Measurements from ENCODE around the gene SLC12A7.
"Not testable (repeated sequence)": the region's sequence is repeated elsewhere in the genome, so short reads cannot be mapped to it uniquely, and the experiment has no call there.

The SLC12A7 gene

GRCh38 chr5:1031306-1031959, 80.4 kb downstream of the SLC12A7 start:
- DNase-seq, result no peak

GRCh38 chr5:1030801-1031271, 81.0 kb downstream of the SLC12A7 start:
- no peak for DNase-seq

GRCh38 chr5:1029945-1030625, 81.8 kb downstream of the SLC12A7 start:
- DNase-seq, result no peak

DNA sequence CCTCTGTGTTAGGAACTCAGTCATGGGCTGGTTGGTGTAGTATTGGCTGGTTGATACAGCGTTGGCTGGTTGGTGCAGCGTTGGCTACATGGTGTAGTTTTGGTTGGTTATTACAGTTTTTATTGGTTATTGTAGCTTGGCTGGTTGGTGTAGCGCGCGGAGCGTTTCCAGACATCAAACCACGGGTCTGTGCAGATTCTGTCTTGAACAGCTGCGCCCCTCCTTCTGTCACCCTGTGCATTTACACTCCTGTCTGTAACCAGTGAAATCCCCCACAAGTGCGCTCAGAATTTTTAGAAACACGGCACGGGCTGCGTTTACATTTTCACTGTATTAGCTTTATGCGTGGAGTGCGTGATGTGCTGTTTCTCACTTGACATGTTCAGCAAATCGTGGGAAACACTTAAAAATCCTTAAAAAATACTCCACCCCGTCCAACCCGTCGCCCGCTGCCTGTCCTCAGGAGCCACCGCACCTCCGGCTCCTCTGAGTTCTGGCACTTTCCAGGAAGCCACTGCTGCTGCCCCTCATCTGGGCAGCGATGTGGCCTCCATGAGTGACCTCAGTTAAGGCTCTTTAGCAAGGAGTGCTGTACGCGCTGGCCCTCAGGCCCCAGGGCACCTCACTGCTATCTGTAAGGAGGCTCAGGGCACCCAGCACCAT, 82.5 kb downstream of the SLC12A7 start:
- DNase-seq, result no peak

DNA sequence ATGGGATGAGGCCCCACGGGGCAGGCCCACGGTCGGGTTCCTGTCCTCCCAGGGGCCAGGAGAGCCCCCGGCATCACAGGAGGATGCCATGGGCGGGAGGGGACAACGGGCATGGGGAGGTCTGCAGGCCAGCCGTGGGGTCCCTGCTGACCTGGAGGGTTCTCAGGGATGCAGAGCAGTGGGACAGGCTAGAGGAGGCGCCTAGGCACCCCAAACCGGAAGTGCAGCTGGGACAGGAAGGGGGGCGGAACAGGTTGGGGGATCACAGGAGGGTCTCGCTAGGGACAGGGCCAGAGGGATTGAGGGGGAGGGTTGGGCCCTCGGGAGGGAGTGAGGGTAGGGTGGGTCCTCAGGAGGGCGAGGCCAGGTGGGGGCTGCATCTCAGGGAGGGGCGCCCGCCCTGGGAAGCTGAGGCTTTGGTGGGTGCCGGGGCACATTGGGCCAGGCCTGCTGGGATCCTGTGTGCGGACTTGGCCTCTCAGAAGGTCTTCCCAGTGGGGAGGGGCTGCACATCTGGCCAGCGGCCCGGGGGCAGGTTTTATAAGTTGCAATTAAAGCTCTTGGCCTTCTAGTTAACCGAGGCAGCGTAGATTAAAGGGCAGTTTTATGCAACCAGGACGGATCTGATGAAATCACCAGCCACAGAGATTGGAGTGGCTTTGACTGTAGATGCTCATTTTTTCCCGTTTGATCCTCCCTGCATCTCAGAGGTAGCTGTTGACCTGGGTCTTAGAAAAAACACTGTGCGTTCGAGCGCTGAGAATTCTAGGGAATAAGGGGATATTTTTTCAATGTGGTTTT, 83.2 kb downstream of the SLC12A7 start:
- DNase-seq, result no peak

DNA sequence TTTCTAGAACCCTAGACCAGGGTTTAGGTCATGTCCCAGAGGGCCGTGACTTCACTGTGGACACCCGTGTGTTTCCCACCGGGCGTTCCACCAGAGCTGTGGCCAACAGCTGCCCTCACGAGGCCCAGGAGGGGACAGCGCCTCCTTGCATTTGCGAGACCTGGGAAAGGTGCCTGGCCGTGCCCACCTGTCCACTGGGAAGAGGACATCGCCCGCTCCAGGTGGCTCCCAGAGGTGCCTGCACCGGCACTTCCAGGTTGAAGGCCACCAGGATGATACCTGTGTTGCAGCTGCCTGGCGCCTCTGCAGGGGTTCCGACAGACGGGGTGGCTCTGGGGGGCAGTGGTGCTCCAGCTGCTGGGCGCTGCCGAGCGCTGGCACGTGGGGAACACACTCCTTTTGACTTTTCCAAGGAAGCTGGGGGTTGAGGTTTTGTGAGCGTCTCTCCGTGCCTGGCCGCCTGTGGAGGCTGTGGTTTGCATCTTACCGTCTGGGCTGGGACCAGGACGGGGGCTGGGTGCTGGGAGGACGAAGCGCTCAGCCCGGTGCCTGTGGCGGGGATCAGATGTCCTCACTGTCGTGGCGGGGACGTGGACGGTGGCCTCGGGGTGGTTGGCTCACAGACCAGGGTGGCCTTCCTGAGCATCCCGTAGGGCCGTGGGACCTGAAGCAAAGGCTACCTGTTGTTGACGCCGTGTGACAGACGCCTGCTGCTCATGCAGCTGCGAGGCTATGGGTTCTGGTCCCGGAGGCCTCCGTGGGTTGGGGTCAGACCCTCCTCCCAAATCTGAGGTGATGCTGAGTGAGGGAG, 84.0 kb downstream of the SLC12A7 start:
- DNase-seq, result no peak

DNA sequence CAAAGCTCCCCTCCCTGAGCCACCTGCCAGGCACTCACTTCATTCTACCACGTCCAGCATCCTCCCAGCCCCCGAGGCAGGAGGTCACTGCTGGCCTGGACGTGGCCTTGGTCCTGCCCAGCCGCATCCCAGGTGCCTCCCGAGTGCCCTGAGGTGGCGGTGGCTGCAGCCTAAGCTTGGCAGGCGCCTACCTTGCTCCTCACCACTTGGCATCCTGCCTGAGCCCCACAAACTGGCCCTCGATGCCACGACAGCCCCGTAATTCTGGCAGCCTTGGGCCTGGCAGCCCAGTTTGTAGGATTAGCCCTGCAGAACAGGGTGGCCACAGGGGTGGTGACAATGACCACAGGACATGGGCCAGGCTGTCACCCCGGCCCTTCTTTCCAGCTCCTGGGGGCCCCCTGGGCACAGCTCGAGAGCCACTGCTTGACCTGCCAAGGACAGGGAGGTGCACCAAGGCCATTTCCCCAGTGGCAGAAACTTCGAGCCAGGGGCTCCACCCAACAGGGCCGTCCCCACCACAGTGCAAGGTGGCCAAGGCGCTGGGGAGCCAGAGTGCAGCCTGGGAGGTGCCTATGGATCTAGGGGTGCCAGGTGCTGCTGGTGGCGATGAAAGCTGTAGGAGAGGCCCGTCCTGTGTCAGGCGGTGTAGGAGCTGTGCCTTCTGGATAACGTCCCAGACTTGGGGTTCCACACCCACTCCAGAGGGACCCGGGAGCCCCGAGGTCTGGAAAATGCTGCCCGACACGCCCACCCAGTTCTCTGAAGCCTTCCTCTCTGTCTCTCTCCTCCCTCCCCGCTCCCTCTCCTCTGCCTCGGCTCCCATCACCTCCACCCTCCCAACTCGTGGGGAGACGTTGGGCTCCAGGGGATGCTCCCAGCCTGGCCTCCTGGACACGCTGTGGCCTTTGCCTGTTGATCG, 84.9 kb downstream of the SLC12A7 start:
- DNase-seq, result no peak

GRCh38 chr5:1021969-1022336, 89.9 kb downstream of the SLC12A7 start:
- not testable (repeated sequence) for DNase-seq

- peak; percentile 31 for DNase-seq
Observed at GRCh38 chr5:1021136-1021968, 90.5 kb downstream of the SLC12A7 start.

DNA sequence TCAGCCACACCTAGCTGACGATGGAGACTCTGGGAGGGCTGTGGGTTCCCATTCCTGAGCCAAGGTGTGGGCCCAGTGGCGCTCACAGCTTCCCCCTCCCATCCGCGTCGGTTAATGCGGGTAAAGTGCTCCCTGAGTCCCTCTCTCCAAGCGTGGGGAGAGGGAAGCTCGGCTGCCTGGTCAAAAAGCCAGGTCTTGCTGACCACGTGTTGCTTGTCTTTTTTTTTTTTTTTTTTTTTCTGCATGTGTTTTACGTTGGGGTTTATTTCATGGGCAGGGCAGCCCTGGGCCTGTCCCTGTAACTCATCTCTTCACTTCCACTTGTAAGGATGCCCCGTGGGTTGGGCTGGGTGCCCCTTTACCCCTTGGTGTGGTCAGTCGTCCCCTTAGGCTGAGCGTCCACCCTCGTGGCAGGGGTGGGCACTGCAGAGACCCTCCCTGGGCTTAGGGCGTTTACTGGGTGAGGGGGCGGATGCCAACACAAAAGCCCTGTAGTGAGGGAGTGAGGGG, 91.4 kb downstream of the SLC12A7 start:
- no peak for DNase-seq

GRCh38 chr5:1019001-1019905, 92.6 kb downstream of the SLC12A7 start:
- no peak for DNase-seq

DNA sequence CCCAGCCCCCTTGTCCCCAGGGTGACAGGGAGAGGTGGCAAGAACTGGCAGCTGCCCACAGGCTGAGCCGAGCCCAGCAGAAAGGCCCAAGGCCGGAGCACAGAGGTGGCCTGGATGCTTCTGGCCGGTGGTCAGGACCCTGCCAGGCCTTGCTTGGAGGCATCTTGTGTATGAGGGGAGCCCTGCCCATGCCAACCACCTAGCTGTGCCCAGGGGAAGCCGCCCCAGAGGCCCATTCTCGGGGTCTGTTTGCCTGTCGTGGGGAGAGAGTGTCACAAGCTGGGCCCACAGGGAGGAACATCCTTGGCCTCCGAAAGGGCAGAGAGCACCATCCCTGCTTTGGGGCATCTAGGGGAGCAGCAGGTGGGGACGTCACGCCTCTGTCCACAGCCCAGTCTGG, 93.3 kb downstream of the SLC12A7 start:
- DNase-seq, result no peak

DNA sequence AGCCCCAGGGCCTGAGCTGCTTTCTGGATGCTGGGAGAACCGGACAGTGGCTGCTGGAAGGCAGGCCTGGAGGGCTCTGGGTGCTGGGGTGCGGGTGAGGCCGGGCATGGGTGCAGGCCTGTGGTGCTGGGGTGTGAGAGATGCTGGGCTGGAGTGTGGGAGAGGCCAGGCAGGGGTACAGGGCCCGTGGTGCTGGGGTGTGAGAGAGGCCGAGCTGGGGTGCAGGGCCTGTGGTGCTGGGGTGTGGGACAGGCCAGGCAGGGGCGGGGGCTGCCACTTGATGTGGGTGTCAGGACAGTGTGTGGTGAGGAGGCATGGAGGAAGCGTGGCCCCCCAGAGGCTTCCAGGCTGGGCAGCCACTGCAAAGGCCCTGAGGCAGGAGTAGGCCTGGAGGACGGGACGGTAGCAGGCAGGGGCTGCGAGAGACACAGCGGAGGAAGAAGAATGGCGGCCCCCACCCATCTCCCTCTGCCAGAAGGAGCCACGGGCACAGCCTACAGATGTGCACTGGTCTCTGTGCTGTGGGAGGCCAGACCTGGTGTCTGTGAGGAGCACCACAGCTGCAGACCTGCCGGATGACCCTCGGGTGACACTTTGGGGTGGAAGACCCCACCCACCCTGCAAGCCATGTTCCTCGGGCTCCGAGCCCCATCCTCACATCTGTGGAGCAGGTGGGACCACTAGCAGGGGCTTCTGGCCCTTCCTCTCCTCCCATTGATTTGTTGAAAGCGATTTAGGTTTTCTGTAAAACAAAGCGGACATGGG, 94.0 kb downstream of the SLC12A7 start:
- no peak for DNase-seq

DNA sequence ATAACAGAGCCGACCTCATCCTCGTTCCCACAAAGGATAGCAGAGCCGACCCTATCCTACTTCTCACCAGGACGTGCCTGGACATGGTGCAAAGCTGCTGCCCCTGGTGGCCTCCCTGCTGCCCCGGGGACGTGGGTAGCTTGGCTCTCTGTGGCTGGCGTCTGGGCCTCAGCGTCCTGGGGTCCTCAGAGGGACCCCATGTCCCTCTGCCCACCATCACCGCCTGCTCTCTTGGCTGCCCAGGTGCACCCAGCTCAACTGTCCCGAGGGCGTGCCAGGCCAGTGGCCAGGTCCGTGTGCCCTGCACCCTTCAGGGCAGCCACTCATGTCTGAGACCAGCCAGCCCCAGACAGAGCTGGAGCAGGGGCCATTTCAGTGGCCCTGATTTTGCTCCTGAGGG, 94.8 kb downstream of the SLC12A7 start:
- DNase-seq, result no peak

- DNase-seq, result no peak
Observed at GRCh38 chr5:1016476-1016875, 95.4 kb downstream of the SLC12A7 start.

DNA sequence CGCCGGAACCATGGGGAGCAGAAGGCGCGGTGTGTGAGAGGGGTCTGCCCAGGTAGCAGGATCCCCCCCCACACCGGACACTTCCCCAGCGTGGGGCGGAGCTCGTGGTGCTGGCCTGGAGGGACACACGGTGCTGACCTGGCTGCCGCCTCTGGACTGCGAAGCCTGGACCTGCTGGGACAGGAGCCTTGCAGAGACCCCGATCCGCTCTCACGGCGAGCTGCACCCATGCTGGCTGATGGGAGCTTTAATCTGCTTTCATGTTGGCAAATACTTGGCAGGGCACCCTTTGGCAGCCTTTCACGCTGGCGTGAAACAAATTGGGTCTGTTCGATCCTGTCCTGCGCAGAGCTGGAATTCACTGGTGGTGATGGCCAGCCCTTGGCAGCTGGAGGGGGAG, 95.8 kb downstream of the SLC12A7 start:
- no peak for DNase-seq

GRCh38 chr5:1015507-1015906, 96.4 kb downstream of the SLC12A7 start:
- DNase-seq, result no peak

- DNase-seq, result no peak
Observed at GRCh38 chr5:1014781-1015221, 97.1 kb downstream of the SLC12A7 start.

All from fibroblast of skin of right quadriceps (primary cell).